Calu3 (cell line): ENCODE measurements around the gene STAB2. TPM values are rescaled to one million over a fixed set of nuclear protein-coding genes. Genes with fewer than 3 reads are reported as not detected.

Source experiments
- BruUV-seq: library from RNA; stranded (reverse); fragments of 400-500 nt; replicated peaks from 2 replicates; lab custom pipeline; 2021; lab: Mats Ljungman, UMichigan
- CTCF ChIA-PET: fragments of 300-600 bp; sonication (Branson Sonifier 250); formaldehyde crosslinking; loops from one replicate; lab custom pipeline; 2022; ENCODE audit warnings: antibody characterized with exemption; lab: Charles Lee
- DNase-seq: peaks from one replicate; pipeline ENCODE4 v3.0.0; 2022
- H3K27ac Mint-ChIP-seq: one replicate; pipeline ENCODE4 v1.8.0; 2022; ENCODE audit warnings: mixed read lengths; ENCODE audit not compliant: unreplicated experiment
- H3K27me3 Mint-ChIP-seq: one replicate; pipeline ENCODE4 v1.8.0; 2022; ENCODE audit warnings: mixed read lengths; ENCODE audit not compliant: unreplicated experiment
- H3K36me3 Mint-ChIP-seq: one replicate; pipeline ENCODE4 v1.8.0; 2022; ENCODE audit warnings: mild to moderate bottlenecking, moderate library complexity, mixed read lengths; ENCODE audit not compliant: insufficient read depth, unreplicated experiment
- H3K4me1 Mint-ChIP-seq: one replicate; pipeline ENCODE4 v1.8.0; 2022; ENCODE audit warnings: mild to moderate bottlenecking, low read depth, mixed read lengths; ENCODE audit not compliant: unreplicated experiment
- H3K4me3 Mint-ChIP-seq: one replicate; pipeline ENCODE4 v1.8.0; 2022; ENCODE audit warnings: mild to moderate bottlenecking, low read depth, moderate library complexity, mixed read lengths; ENCODE audit not compliant: unreplicated experiment
- H3K9me3 Mint-ChIP-seq: one replicate; pipeline ENCODE4 v1.8.0; 2022; ENCODE audit warnings: low read depth, mixed read lengths; ENCODE audit not compliant: unreplicated experiment
- intact Hi-C: fragments of 100-400 bp; cut with micrococcal nuclease; formaldehyde crosslinking; loops from one replicate; pipeline ENCODE4 v1.10.0; 2022; ENCODE audit not compliant: unreplicated experiment
- total RNA-seq: library from RNA; stranded (reverse); gene quantifications from 2 replicates; pipeline ENCODE4 v1.2.3, GENCODE V29; 2022
- TF ChIP-seq, protein P1 (sequence below): fragments of 200-600 bp; IDR thresholded peaks from one replicate; pipeline ENCODE4 v1.8.0; 2022; ENCODE audit warnings: antibody characterized with exemption; ENCODE audit not compliant: unreplicated experiment

Gene STAB2
- total RNA-seq, 1 experiment from 2014 or later = not detected

DNA sequence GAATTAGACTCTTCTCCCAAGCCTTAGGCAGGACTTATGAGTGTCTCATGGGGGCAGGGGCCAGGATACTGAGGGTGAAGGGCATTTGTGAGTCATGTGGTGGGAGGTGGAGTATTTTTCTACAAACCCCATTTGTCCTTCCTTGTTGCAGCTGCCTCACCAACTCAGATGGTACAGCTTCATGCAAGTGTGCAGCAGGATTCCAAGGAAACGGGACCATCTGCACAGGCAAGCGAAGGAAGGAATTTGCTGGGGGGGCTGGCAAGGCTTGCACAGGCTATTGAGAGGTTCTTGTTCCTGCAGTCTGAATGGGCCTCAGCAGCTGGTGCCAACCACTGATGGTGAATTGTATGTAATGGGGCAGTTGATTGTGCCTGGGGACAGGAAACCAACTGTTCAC, 125.1 kb downstream of the STAB2 start:
- CTCF ChIA-PET = no interaction called here
- H3K4me1 Mint-ChIP-seq = no peaks in the 10 kb centered on the region

DNA sequence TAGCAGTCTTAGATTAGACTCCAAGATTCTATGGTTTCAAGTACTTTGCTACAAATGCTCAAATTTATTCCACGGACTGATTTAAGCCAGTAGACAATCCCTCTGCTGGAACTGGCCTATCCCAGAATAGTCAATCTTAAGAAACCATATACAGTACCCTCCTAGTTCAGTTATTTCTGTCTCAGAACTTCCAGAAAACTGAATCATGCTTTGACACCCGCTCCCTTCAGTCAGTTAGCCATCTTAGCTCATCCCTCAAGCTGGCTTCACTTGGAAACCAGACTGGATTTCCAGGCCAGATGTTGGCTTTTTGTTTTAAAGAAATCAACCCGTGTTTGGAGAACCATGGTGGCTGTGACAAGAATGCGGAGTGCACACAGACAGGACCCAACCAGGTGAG, 128.4 kb downstream of the STAB2 start:
- BruUV-seq = no TSS peak

More for the DNA sequence above, 125.1 kb downstream of the STAB2 start:
- Mint-ChIP-seq H3K27me3 (peaks cover 73% of the 10 kb centered on the region), H3K27ac (no peak overlapping the region), H3K9me3 (no peaks in the 10 kb centered on the region), H3K36me3 (no peaks in the 10 kb centered on the region), H3K4me3 (no peak overlapping the region)
- intact Hi-C loops = no loop called here
- BruUV-seq = no TSS peak
- TF ChIP-seq, protein P1, sequence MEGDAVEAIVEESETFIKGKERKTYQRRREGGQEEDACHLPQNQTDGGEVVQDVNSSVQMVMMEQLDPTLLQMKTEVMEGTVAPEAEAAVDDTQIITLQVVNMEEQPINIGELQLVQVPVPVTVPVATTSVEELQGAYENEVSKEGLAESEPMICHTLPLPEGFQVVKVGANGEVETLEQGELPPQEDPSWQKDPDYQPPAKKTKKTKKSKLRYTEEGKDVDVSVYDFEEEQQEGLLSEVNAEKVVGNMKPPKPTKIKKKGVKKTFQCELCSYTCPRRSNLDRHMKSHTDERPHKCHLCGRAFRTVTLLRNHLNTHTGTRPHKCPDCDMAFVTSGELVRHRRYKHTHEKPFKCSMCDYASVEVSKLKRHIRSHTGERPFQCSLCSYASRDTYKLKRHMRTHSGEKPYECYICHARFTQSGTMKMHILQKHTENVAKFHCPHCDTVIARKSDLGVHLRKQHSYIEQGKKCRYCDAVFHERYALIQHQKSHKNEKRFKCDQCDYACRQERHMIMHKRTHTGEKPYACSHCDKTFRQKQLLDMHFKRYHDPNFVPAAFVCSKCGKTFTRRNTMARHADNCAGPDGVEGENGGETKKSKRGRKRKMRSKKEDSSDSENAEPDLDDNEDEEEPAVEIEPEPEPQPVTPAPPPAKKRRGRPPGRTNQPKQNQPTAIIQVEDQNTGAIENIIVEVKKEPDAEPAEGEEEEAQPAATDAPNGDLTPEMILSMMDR = no peak
- no peak for DNase-seq

DNA sequence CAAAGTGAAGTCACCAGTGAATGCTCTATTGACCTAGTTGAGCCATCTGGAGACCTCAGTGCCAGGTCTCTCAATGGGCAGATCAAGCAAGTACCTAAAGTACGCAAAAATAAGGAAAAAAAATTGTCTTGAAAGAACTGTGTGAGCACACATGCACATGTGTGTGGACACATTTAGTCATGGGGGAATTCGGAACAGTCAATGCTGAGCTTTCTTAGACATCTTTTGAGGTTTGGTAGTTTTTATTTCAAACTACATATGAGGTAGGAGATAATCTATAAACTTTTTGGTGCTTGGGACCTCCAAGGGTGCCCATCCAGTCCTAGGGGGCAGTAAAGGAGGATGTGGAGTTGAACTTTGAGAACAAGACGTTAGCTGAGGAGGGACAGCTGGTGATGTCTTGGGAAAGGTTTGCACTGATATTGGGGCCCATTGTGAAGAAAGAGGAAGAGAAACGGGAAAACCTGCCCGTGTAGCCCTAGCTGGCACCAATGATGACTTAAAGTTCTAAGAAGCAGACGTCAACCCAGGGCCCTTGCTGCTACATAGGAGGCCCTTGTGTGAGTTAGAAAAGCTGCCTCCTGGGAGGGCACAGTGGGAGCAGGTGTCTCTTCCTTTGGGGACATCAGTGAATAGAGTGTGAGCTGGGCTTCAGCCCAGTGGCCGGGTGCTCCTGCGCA, 129.6 kb downstream of the STAB2 start:
- H3K27ac Mint-ChIP-seq = no peak overlapping the region
- no peaks in the 10 kb centered on the region for H3K9me3 Mint-ChIP-seq
- no peak for DNase-seq
- no peaks in the 10 kb centered on the region for H3K4me1 Mint-ChIP-seq
- H3K27me3 Mint-ChIP-seq = peaks cover 57% of the 10 kb centered on the region
- no TSS peak for BruUV-seq
- TF ChIP-seq, protein P1 = no peak
- intact Hi-C loops = no loop called here
- no peaks in the 10 kb centered on the region for H3K36me3 Mint-ChIP-seq
- H3K4me3 Mint-ChIP-seq = no peak overlapping the region
- CTCF ChIA-PET = no interaction called here

More for the DNA sequence above, 128.4 kb downstream of the STAB2 start:
- DNase-seq = no peak
- peaks cover 62% of the 10 kb centered on the region for H3K27me3 Mint-ChIP-seq
- intact Hi-C loops = no loop called here
- no peaks in the 10 kb centered on the region for H3K36me3 Mint-ChIP-seq
- H3K4me3 Mint-ChIP-seq = no peak overlapping the region
- H3K27ac Mint-ChIP-seq = no peak overlapping the region
- CTCF ChIA-PET = no interaction called here
- no peaks in the 10 kb centered on the region for H3K9me3 Mint-ChIP-seq
- H3K4me1 Mint-ChIP-seq = no peaks in the 10 kb centered on the region
- TF ChIP-seq, protein P1 = no peak

DNA sequence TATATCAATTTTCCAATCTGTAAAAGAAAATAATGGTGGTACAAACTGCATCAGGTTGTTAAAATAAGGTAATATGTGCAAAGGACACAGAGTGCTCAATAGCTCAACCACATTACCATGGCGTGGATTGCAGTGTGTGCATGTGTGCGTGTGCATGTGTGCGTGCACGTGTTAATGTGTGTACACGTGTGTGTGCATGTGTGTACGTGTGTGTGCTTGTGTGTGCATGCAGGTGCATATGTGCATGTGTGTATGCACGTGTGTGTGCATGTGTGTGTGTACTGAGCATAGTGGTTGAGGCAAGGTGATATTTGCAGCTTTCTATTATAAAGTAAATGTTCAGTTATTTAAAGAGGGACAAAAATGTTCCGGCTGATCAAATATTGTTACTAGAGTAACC, 138.3 kb downstream of the STAB2 start:
- H3K4me3 Mint-ChIP-seq = no peak overlapping the region
- TF ChIP-seq, protein P1 = no peak
- H3K4me1 Mint-ChIP-seq = no peaks in the 10 kb centered on the region
- no peak for DNase-seq
- H3K27ac Mint-ChIP-seq = no peak overlapping the region
- H3K36me3 Mint-ChIP-seq = no peaks in the 10 kb centered on the region
- no peaks in the 10 kb centered on the region for H3K27me3 Mint-ChIP-seq
- H3K9me3 Mint-ChIP-seq = no peaks in the 10 kb centered on the region
- intact Hi-C loops = no loop called here
- no TSS peak for BruUV-seq
- CTCF ChIA-PET = no interaction called here
